CD4-positive, alpha-beta T cell treated with Interleukin-12 subunit alpha and Interleukin-12 subunit beta, for 1 hour (primary cell): ENCODE results near the gene SLFN14.
"Not testable (repeated sequence)": the region's sequence is repeated elsewhere in the genome, so short reads cannot be mapped to it uniquely, and the experiment has no call there.

Source experiments
- DNase-seq: peaks from one replicate; pipeline ENCODE4 v3.0.0-alpha.2; 2020

The SLFN14 gene

GRCh38 chr17:35519906-35520442 is 40.6 kb downstream of the SLFN14 start:
- DNase-seq, result no peak

DNA sequence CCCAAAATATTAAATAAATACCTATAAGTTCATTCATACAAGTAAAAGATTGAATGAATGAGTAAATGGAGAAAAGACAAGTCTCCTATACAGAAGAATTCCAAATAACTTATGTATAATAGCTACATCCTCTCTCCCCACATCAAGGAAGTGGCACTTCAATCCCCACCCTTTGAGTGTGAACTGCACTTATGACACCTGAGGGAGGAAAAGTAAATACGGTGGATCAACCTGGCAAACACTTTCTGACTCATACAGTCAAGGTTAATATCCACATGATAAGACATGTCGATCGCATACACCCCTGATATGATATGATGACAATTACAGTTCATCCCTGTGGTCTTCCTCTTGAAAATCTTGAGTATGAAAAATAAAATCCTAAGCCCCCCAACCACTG is 41.2 kb downstream of the SLFN14 start:
- no peak for DNase-seq

- not testable (repeated sequence) for DNase-seq
Observed at GRCh38 chr17:35518431-35518830, 42.2 kb downstream of the SLFN14 start.

DNA sequence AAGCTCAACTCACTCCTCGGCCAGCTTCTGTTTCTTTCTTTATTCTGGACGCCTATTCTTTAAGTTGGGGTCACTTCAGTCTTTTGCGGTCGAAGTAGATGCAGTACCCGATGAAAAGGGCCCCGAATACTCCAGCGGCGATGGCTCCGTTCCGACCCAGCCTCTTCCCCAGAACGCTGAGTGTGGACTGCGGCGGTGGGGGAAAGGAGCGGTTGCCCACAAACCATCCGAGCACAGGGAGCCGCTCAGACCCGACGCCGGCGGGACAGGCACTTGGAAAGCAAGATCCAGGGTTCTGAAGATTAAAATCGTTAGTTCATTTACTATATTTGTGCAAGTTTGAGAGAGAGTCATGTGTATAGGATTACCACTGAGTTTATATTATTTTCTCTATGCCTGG is 45.6 kb downstream of the SLFN14 start:
- DNase-seq, result no peak

- no peak for DNase-seq
Observed at GRCh38 chr17:35514564-35514963, 46.1 kb downstream of the SLFN14 start.
